Measurements from ENCODE around the gene MYH11.

- TF ChIP-seq POLR2AphosphoS5 (IDR thresholded peaks at IDR 0.05; ENCODE audit: low read depth, low read length) (no peak), POLR2A (IDR thresholded peaks at IDR 0.05; ENCODE audit: low read depth, low read length) (no peak), TAF1 (IDR thresholded peaks at IDR 0.05; ENCODE audit: borderline replicate concordance, low read depth, low read length) (no peak)
Observed at GRCh38 chr16:15654591-15654990, 202.2 kb downstream of the MYH11 start.
